ACC112 (cell line): ENCODE measurements around the gene CSF1.
A peak's percentile ranks its signal among the peaks of the same experiment; 100 is the strongest.

Source experiments
- H2AFZ ChIP-seq: fragments of 200-600 bp; sonication (generic); one replicate; pipeline ENCODE4 v1.6.0; 2017; ENCODE audit warnings: antibody characterized with exemption, low read length; ENCODE audit not compliant: unreplicated experiment
- H3K27ac ChIP-seq: fragments of 200-600 bp; sonication (generic); 2 replicates; pipeline ENCODE4 v1.5.1; 2014; ENCODE audit warnings: low read depth, mild to moderate bottlenecking, antibody characterized with exemption, low read length, moderate library complexity
- H3K27me3 ChIP-seq: fragments of 200-600 bp; sonication (generic); 2 replicates; pipeline ENCODE4 v1.6.1; 2014; ENCODE audit warnings: mild to moderate bottlenecking, antibody characterized with exemption, low read length, moderate library complexity, mixed read lengths; ENCODE audit not compliant: insufficient read depth
- H3K36me3 ChIP-seq: fragments of 200-600 bp; sonication (generic); 2 replicates; pipeline ENCODE4 v1.6.1; 2016; ENCODE audit warnings: mild to moderate bottlenecking, antibody characterized with exemption, low read length, moderate library complexity, mixed read lengths; ENCODE audit not compliant: insufficient read depth
- H3K4me1 ChIP-seq: fragments of 200-600 bp; sonication (generic); one replicate; pipeline ENCODE4 v1.6.1; 2016; ENCODE audit warnings: low read length, mixed read lengths; ENCODE audit not compliant: insufficient read depth, unreplicated experiment, control insufficient read depth
- H3K4me3 ChIP-seq: fragments of 200-600 bp; sonication (generic); 2 replicates; pipeline ENCODE4 v1.5.1; 2014; ENCODE audit warnings: mild to moderate bottlenecking, low read depth, low read length
- H3K79me2 ChIP-seq: fragments of 200-600 bp; sonication (generic); one replicate; pipeline ENCODE4 v1.6.0; 2016; ENCODE audit warnings: low read length; ENCODE audit not compliant: control insufficient read depth, unreplicated experiment, insufficient read depth

Gene CSF1

GRCh38 chr1:109931189-109931731 is 20.6 kb downstream of the CSF1 start:
- peaks cover 48% of the 10 kb centered on the region for H3K4me1 ChIP-seq
- H3K4me3 ChIP-seq = no peak overlapping the region
- no peak overlapping the region for H3K27ac ChIP-seq
- peaks cover 7% of the 10 kb centered on the region for H3K36me3 ChIP-seq
- no peaks in the 10 kb centered on the region for H3K27me3 ChIP-seq
- H3K79me2 ChIP-seq = no peaks in the 10 kb centered on the region
- no peak overlapping the region for H2AFZ ChIP-seq

- Histone ChIP-seq H2AFZ (no peak overlapping the region), H3K4me1 (peaks cover 44% of the 10 kb centered on the region), H3K4me3 (no peak overlapping the region), H3K79me2 (no peaks in the 10 kb centered on the region), H3K27ac (peak overlapping the region; percentile 14; the same call in 1 of the 2 replicates), H3K27me3 (no peaks in the 10 kb centered on the region), H3K36me3 (no peaks in the 10 kb centered on the region)
Measured at GRCh38 chr1:109931911-109932636, 21.4 kb downstream of the CSF1 start.

- Histone ChIP-seq H3K27me3 (no peaks in the 10 kb centered on the region), H3K4me1 (peaks cover 38% of the 10 kb centered on the region), H2AFZ (no peak overlapping the region), H3K79me2 (no peaks in the 10 kb centered on the region), H3K4me3 (no peak overlapping the region), H3K27ac (no peak overlapping the region), H3K36me3 (no peaks in the 10 kb centered on the region)
Measured at GRCh38 chr1:109932679-109933078, 22.0 kb downstream of the CSF1 start.

GRCh38 chr1:109933856-109934711 is 23.4 kb downstream of the CSF1 start:
- H3K27me3 ChIP-seq = no peaks in the 10 kb centered on the region
- peak overlapping the region; percentile 2 for H2AFZ ChIP-seq
- peak overlapping the region; percentile 68 for H3K27ac ChIP-seq
- H3K4me3 ChIP-seq = no peak overlapping the region
- peaks cover 24% of the 10 kb centered on the region for H3K4me1 ChIP-seq
- no peaks in the 10 kb centered on the region for H3K36me3 ChIP-seq
- no peaks in the 10 kb centered on the region for H3K79me2 ChIP-seq

- Histone ChIP-seq H3K36me3 (no peaks in the 10 kb centered on the region), H3K4me3 (no peak overlapping the region), H3K79me2 (no peaks in the 10 kb centered on the region), H2AFZ (no peak overlapping the region), H3K4me1 (peaks cover 17% of the 10 kb centered on the region), H3K27ac (no peak overlapping the region), H3K27me3 (no peaks in the 10 kb centered on the region)
Measured at GRCh38 chr1:109935451-109935900, 24.8 kb downstream of the CSF1 start.

- no peaks in the 10 kb centered on the region for H3K27me3 ChIP-seq
- no peaks in the 10 kb centered on the region for H3K36me3 ChIP-seq
- H3K27ac ChIP-seq = no peak overlapping the region
- peaks cover 17% of the 10 kb centered on the region for H3K4me1 ChIP-seq
- H2AFZ ChIP-seq = no peak overlapping the region
- no peaks in the 10 kb centered on the region for H3K79me2 ChIP-seq
- no peak overlapping the region for H3K4me3 ChIP-seq
Measured at GRCh38 chr1:109937738-109938137, 27.1 kb downstream of the CSF1 start.

- H3K4me3 ChIP-seq = no peak overlapping the region
- H3K79me2 ChIP-seq = no peaks in the 10 kb centered on the region
- no peaks in the 10 kb centered on the region for H3K36me3 ChIP-seq
- H3K27me3 ChIP-seq = no peaks in the 10 kb centered on the region
- no peak overlapping the region for H3K27ac ChIP-seq
- peaks cover 14% of the 10 kb centered on the region for H3K4me1 ChIP-seq
- no peak overlapping the region for H2AFZ ChIP-seq
Measured at GRCh38 chr1:109938556-109938955, 27.9 kb downstream of the CSF1 start.

- Histone ChIP-seq H3K79me2 (no peaks in the 10 kb centered on the region), H2AFZ (no peak overlapping the region), H3K27me3 (no peaks in the 10 kb centered on the region), H3K4me1 (no peaks in the 10 kb centered on the region), H3K36me3 (no peaks in the 10 kb centered on the region), H3K4me3 (no peak overlapping the region), H3K27ac (no peak overlapping the region)
Measured at GRCh38 chr1:109942434-109942833, 31.8 kb downstream of the CSF1 start.

- Histone ChIP-seq H3K4me3 (no peak overlapping the region), H3K27ac (no peak overlapping the region), H3K4me1 (no peaks in the 10 kb centered on the region), H3K79me2 (no peaks in the 10 kb centered on the region), H2AFZ (no peak overlapping the region), H3K27me3 (no peaks in the 10 kb centered on the region), H3K36me3 (no peaks in the 10 kb centered on the region)
Measured at GRCh38 chr1:109944541-109944940, 33.9 kb downstream of the CSF1 start.

GRCh38 chr1:109946511-109946910 is 35.9 kb downstream of the CSF1 start:
- H3K4me1 ChIP-seq = no peaks in the 10 kb centered on the region
- H3K4me3 ChIP-seq = no peak overlapping the region
- H3K36me3 ChIP-seq = no peaks in the 10 kb centered on the region
- H3K27ac ChIP-seq = no peak overlapping the region
- H2AFZ ChIP-seq = no peak overlapping the region
- no peaks in the 10 kb centered on the region for H3K79me2 ChIP-seq
- H3K27me3 ChIP-seq = no peaks in the 10 kb centered on the region
